ENCODE measurements around the gene CES4A. TPM values are rescaled to one million over a fixed set of nuclear protein-coding genes. Genes with fewer than 3 reads are reported as not detected.

Gene CES4A
- total RNA-seq, 2 experiments from 2014 or later: 14.9 to 16.0 TPM

GRCh38 chr16:67006930-67007658, 18.7 kb downstream of the CES4A start:
- no peak for TF ChIP-seq CTCF (IDR thresholded peaks at IDR 0.05)
- CTCF ChIA-PET: no interaction called here
- Histone ChIP-seq H3K36me3 (ENCODE audit: insufficient read depth, low read length) (peaks cover 9% of the 10 kb centered on the region), H3K4me1 (ENCODE audit: insufficient read depth, low read length) (no peaks in the 10 kb centered on the region), H3K27me3 (ENCODE audit: control insufficient read depth in 1 of 2, insufficient read depth in 2 of 2, low read length in 2 of 2) (no peaks in the 10 kb centered on the region), H3K27ac (ENCODE audit: low read depth in 1 of 2, low read length in 2 of 2) (no peak overlapping the region), H3K9me3 (ENCODE audit: control insufficient read depth in 1 of 2, insufficient read depth in 1 of 2, low read length in 2 of 2) (no peaks in the 10 kb centered on the region), H3K4me3 (ENCODE audit: low read length) (no peak overlapping the region)
- Mint-ChIP-seq H3K27me3 (no peaks in the 10 kb centered on the region), H3K4me1 (ENCODE audit: low read depth) (no peaks in the 10 kb centered on the region), H3K9me3 (no peaks in the 10 kb centered on the region), H3K27ac (no peak overlapping the region), H3K36me3 (ENCODE audit: low read depth) (peaks cover 5% of the 10 kb centered on the region), H3K4me3 (no peak overlapping the region)
- intact Hi-C loops (cut with DNase I, micrococcal nuclease): no loop called here
- POLR2A ChIA-PET: no interaction called here
- ATAC-seq (ENCODE audit: poor library complexity) (no peak), DNase-seq (no peak)

- no peak for DNase-seq
- Histone ChIP-seq H3K27me3 (ENCODE audit: control insufficient read depth in 1 of 2, insufficient read depth in 2 of 2, low read length in 2 of 2) (no peaks in the 10 kb centered on the region), H3K4me3 (ENCODE audit: low read length) (no peak overlapping the region), H3K36me3 (ENCODE audit: insufficient read depth, low read length) (peaks cover 3% of the 10 kb centered on the region), H3K27ac (ENCODE audit: low read depth in 1 of 2, low read length in 2 of 2) (no peak overlapping the region), H3K4me1 (ENCODE audit: insufficient read depth, low read length) (peaks cover 10% of the 10 kb centered on the region), H3K9me3 (ENCODE audit: control insufficient read depth in 1 of 2, insufficient read depth in 1 of 2, low read length in 2 of 2) (no peaks in the 10 kb centered on the region)
- POLR2A ChIA-PET: no interaction called here
- Mint-ChIP-seq H3K36me3 (ENCODE audit: low read depth) (peaks cover 5% of the 10 kb centered on the region), H3K9me3 (no peaks in the 10 kb centered on the region), H3K4me3 (no peak overlapping the region), H3K4me1 (ENCODE audit: low read depth) (no peaks in the 10 kb centered on the region), H3K27me3 (no peaks in the 10 kb centered on the region), H3K27ac (no peak overlapping the region)
- ATAC-seq (ENCODE audit: poor library complexity): no peak
- intact Hi-C loops (cut with DNase I, micrococcal nuclease): no loop called here
- CTCF ChIA-PET: no interaction called here
- no peak for TF ChIP-seq CTCF (IDR thresholded peaks at IDR 0.05)
These were observed 20.8 kb downstream of the CES4A start for GRCh38 chr16:67009158-67009557.

GRCh38 chr16:67011274-67011673, 22.9 kb downstream of the CES4A start:
- Histone ChIP-seq H3K4me1 (ENCODE audit: insufficient read depth, low read length) (peaks cover 19% of the 10 kb centered on the region), H3K27me3 (ENCODE audit: control insufficient read depth in 1 of 2, insufficient read depth in 2 of 2, low read length in 2 of 2) (peaks cover 0 to 2% of the 10 kb centered on the region in 2 experiments), H3K4me3 (ENCODE audit: low read length) (no peak overlapping the region), H3K36me3 (ENCODE audit: insufficient read depth, low read length) (no peaks in the 10 kb centered on the region), H3K27ac (ENCODE audit: low read depth in 1 of 2, low read length in 2 of 2) (no peak overlapping the region), H3K9me3 (ENCODE audit: control insufficient read depth in 1 of 2, insufficient read depth in 1 of 2, low read length in 2 of 2) (no peaks in the 10 kb centered on the region)
- intact Hi-C loops (cut with DNase I, micrococcal nuclease): loop anchor here in 1 of 2 experiments (10.0 kb wide), 1 partner anchor 174 kb away; the partner anchor contains the start of gene MATCAP1
- Mint-ChIP-seq H3K4me1 (ENCODE audit: low read depth) (no peaks in the 10 kb centered on the region), H3K36me3 (ENCODE audit: low read depth) (peaks cover 5% of the 10 kb centered on the region), H3K27ac (no peak overlapping the region), H3K4me3 (no peak overlapping the region), H3K27me3 (no peaks in the 10 kb centered on the region), H3K9me3 (no peaks in the 10 kb centered on the region)
- ChIA-PET POLR2A (no interaction called here), CTCF (no interaction called here)
- no peak for DNase-seq
- TF ChIP-seq CTCF (IDR thresholded peaks at IDR 0.05): no peak
- ATAC-seq (ENCODE audit: poor library complexity): no peak
